Measurements from ENCODE around the gene LRMDA.

The LRMDA gene

GRCh38 chr10:76469675-76470074 is 1038.3 kb downstream of the LRMDA start:
- TF ChIP-seq CTCF (IDR thresholded peaks at IDR 0.05): no peak

- TF ChIP-seq CTCF (IDR thresholded peaks at IDR 0.05): no peak
Observed at GRCh38 chr10:76479103-76479790, 1047.8 kb downstream of the LRMDA start.

DNA sequence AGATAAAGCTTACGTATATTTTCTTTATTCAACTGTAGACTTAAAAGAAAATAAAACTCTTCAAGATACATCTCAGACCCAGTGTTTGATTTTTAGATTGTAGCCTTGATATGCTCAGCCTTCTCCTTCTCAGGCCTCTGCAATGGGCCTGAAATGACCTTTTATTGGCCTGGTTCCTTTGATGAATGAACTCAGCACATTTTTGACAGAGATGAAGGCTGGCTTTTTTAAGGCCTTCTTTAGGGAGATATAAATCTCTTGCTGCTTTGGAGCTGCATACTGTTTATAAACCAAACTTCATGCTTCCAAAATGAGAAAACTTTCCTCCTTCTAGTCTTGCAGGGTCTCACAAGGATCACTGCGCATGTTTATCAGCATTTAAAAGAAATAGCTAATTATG is 1049.8 kb downstream of the LRMDA start:
- TF ChIP-seq CTCF (IDR thresholded peaks at IDR 0.05): no peak

GRCh38 chr10:76487582-76487981 is 1056.2 kb downstream of the LRMDA start:
- no peak for TF ChIP-seq CTCF (IDR thresholded peaks at IDR 0.05)

DNA sequence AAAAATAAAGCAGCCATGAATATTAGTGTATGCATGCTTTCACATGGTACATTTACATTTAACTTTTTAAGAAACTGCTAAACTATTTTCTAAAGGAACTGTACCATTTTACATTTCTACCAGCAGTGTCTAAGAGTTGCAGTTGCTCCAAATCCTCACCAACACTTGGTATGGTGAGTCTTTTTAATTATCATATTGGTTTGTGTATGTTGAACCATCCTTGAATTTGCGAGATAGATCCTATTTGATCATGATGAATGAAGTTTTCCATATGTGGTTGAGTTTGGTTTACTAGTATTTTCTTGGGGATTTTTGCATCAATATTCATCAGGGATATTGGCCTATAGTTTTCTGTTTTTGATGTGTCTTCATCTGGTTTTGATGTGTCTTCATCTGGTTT is 1057.2 kb downstream of the LRMDA start:
- TF ChIP-seq CTCF (IDR thresholded peaks at IDR 0.05): no peak

GRCh38 chr10:76491216-76491615 is 1059.8 kb downstream of the LRMDA start:
- TF ChIP-seq CTCF (IDR thresholded peaks at IDR 0.05): no peak

- no peak for TF ChIP-seq CTCF (IDR thresholded peaks at IDR 0.05)
Observed at GRCh38 chr10:76492026-76492425, 1060.6 kb downstream of the LRMDA start.
